ENCODE data around the gene PROCA1.

GRCh38 chr17:28747801-28748750 lies 36.4 kb upstream of the PROCA1 start:
- TF ChIP-seq CTCF (IDR thresholded peaks at IDR 0.05) (no peak), POLR2A (IDR thresholded peaks at IDR 0.05) (no peak), EP300 (IDR thresholded peaks at IDR 0.05) (no peak), POLR2AphosphoS5 (IDR thresholded peaks at IDR 0.05) (no peak)
